Transverse colon (tissue), 4 donors: ENCODE results near the gene PDE7B. TPM values are rescaled to one million over a fixed set of nuclear protein-coding genes. Genes with fewer than 3 reads are reported as not detected.

Source experiments
- DNase-seq: peaks from one replicate; pipeline ENCODE4 v3.0.0-alpha.2; 2019
- H3K27ac ChIP-seq, 4 donors: fragments of 200-600 bp; sonication (generic); 2 replicates each; pipeline ENCODE4 v1.5.1; 2016 to 2018; ENCODE audit warnings: inconsistent platforms in 4 of 4
- H3K27me3 ChIP-seq: fragments of 200-600 bp; sonication (generic); 2 replicates; pipeline ENCODE4 v1.5.1; 2017; ENCODE audit warnings: inconsistent platforms
- H3K36me3 ChIP-seq, 4 donors: fragments of 200-600 bp; sonication (generic); 2 replicates each; pipeline ENCODE4 v1.5.1; 2017 to 2019; ENCODE audit warnings: inconsistent platforms in 4 of 4
- H3K4me1 ChIP-seq, 4 donors: fragments of 200-600 bp; sonication (generic); 2 replicates each; pipeline ENCODE4 v1.5.1; 2017 to 2020; ENCODE audit warnings: inconsistent platforms in 4 of 4
- H3K4me3 ChIP-seq, 4 donors: fragments of 200-600 bp; sonication (generic); 1 replicate in 1 of 4; 2 replicates in 3 of 4; pipeline versions ENCODE4 v1.5.1 to v1.6.1; 2017 to 2019; ENCODE audit warnings: inconsistent platforms in 4 of 4
- H3K9me3 ChIP-seq, 2 donors: fragments of 200-600 bp; sonication (generic); 2 replicates each; pipeline ENCODE4 v1.5.1; 2017 to 2019; ENCODE audit warnings: inconsistent platforms in 2 of 2
- CTCF ChIP-seq, 5 experiments: fragments of 200-600 bp in 3 of 5; fragments of 450-650 bp in 2 of 5; sonication (generic) in 3 of 5; IDR thresholded peaks; 1 replicate in 2 of 5; 2 replicates in 3 of 5; pipeline ENCODE4 v1.5.1; 2016 to 2017; ENCODE audit warnings: antibody characterized with exemption in 5 of 5, inconsistent platforms in 3 of 5, mild to moderate bottlenecking in 2 of 5, moderate library complexity in 1 of 5
- EP300 ChIP-seq: sonication (generic); formaldehyde crosslinking; IDR thresholded peaks from one replicate; pipeline ENCODE4 v1.6.1; 2017; ENCODE audit warnings: antibody characterized with exemption, low read depth
- POLR2A ChIP-seq: fragments of 450-650 bp; IDR thresholded peaks from one replicate; pipeline ENCODE4 v1.6.1; 2016; ENCODE audit warnings: antibody characterized with exemption, mild to moderate bottlenecking, moderate library complexity
- POLR2AphosphoS5 ChIP-seq, 3 donors: sonication (generic); formaldehyde crosslinking; IDR thresholded peaks; one replicate each; pipeline ENCODE4 v1.6.1; 2016; ENCODE audit warnings: antibody characterized with exemption in 3 of 3
- WGBS, 2 donors: methylation state at CpG; one replicate each; pipeline ENCODE4 v1.1.5; 2018; ENCODE audit warnings: low coverage in 1 of 2; 5-methylcytosine and 5-hydroxymethylcytosine counted together
- in situ Hi-C, 4 donors: fragments of 200-750 bp; cut with MboI; loops; one replicate each; pipeline versions ENCODE4 v1.15.0 to v1.15.1; 2017; ENCODE audit warnings: low sequenced_read_pairs in 3 of 4, low pct_ligation_motif_present in 1 of 4, low pct_unique_long_range_greater_than_20kb in 1 of 4
- intact Hi-C: fragments of 100-400 bp; cut with DNase I; formaldehyde crosslinking; loops from one replicate; pipeline ENCODE4 v1.15.1; 2023; ENCODE audit warnings: low total_unique reads
- total RNA-seq, 4 donors: library from RNA; depleted of rRNA; stranded (reverse); fragments of >200 nt; gene quantifications; one replicate each; pipeline ENCODE4 v1.1.0, GENCODE V29; 2016

PDE7B gene
- total RNA-seq, 4 donors from 2014 or later = 0.40 to 2.2 (median 1.4) TPM

- WGBS, 2 donors = 87% methylated on average over 4 of the region's 4 CpGs
- H3K27ac ChIP-seq = no peak overlapping the region
- no peaks in the 10 kb centered on the region for H3K9me3 ChIP-seq
- in situ Hi-C loops (no loop called here), intact Hi-C loops (no loop called here)
- H3K36me3 ChIP-seq = no peaks in the 10 kb centered on the region
- TF ChIP-seq POLR2AphosphoS5 (IDR thresholded peaks at IDR 0.05) = no peak
- TF ChIP-seq CTCF (IDR thresholded peaks at IDR 0.05) = no peak
- TF ChIP-seq POLR2A = no peak
- no peak for TF ChIP-seq EP300
- DNase-seq = no peak
- no peaks in the 10 kb centered on the region for H3K4me1 ChIP-seq
- no peaks in the 10 kb centered on the region for H3K27me3 ChIP-seq
- H3K4me3 ChIP-seq = no peak overlapping the region
Measured at GRCh38 chr6:136024711-136025110, 173.2 kb downstream of the PDE7B start.

GRCh38 chr6:136025736-136026135 lies 174.2 kb downstream of the PDE7B start:
- no peaks in the 10 kb centered on the region for H3K9me3 ChIP-seq
- no peak overlapping the region for H3K4me3 ChIP-seq
- 52 to 67% methylated on average over 2 of the region's 2 CpGs for WGBS, 2 donors
- H3K27ac ChIP-seq = no peak overlapping the region
- H3K4me1 ChIP-seq = no peaks in the 10 kb centered on the region
- no peaks in the 10 kb centered on the region for H3K27me3 ChIP-seq
- in situ Hi-C loops (no loop called here), intact Hi-C loops (no loop called here)
- H3K36me3 ChIP-seq = no peaks in the 10 kb centered on the region
- DNase-seq = no peak
- TF ChIP-seq POLR2AphosphoS5 (IDR thresholded peaks at IDR 0.05) (no peak), CTCF (IDR thresholded peaks at IDR 0.05) (no peak), EP300 (no peak), POLR2A (no peak)

GRCh38 chr6:136030131-136030530 lies 178.6 kb downstream of the PDE7B start:
- WGBS, 2 donors = 73 to 78% methylated on average over 1 to 3 of the region's 3 CpGs
- H3K4me3 ChIP-seq = no peak overlapping the region
- no peak overlapping the region for H3K27ac ChIP-seq
- no peaks in the 10 kb centered on the region for H3K27me3 ChIP-seq
- H3K9me3 ChIP-seq = no peaks in the 10 kb centered on the region
- no peaks in the 10 kb centered on the region for H3K4me1 ChIP-seq
- no peak for TF ChIP-seq POLR2AphosphoS5 (IDR thresholded peaks at IDR 0.05)
- no peak for TF ChIP-seq CTCF (IDR thresholded peaks at IDR 0.05)
- no peak for TF ChIP-seq EP300
- TF ChIP-seq POLR2A = no peak
- intact Hi-C loops = no loop called here
- H3K36me3 ChIP-seq = no peaks in the 10 kb centered on the region
- in situ Hi-C loops = no loop called here
- DNase-seq = no peak

- Histone ChIP-seq H3K9me3 (no peaks in the 10 kb centered on the region), H3K27me3 (no peaks in the 10 kb centered on the region), H3K4me3 (no peak overlapping the region), H3K36me3 (no peaks in the 10 kb centered on the region), H3K4me1 (no peaks in the 10 kb centered on the region), H3K27ac (no peak overlapping the region)
- intact Hi-C loops (no loop called here), in situ Hi-C loops (no loop called here)
- DNase-seq = no peak
- TF ChIP-seq POLR2A (no peak), CTCF (IDR thresholded peaks at IDR 0.05) (peak in 3 of 5 experiments; percentile 20 to 25 (median 24))
Measured at GRCh38 chr6:136031982-136032381, 180.5 kb downstream of the PDE7B start.
